T47D (cell line): ENCODE data around the gene APCDD1.

ENCODE experiments used
- DNase-seq, 2 experiments: peaks; one replicate each; pipeline versions ENCODE4 v3.0.0 to v3.0.0-alpha.2; 2011 to 2012; ENCODE audit warnings: low read depth in 1 of 2, low spot score in 1 of 2
- JUND ChIP-seq: IDR thresholded peaks from 2 replicates; pipeline ENCODE4 v1.6.1; 2012; ENCODE audit warnings: low read depth
- in situ Hi-C: cut with HindIII; loops from 2 replicates; pipeline ENCODE4 v1.10.0; 2016; ENCODE audit warnings: low sequenced_read_pairs, low pct_unique_long_range_greater_than_20kb

Gene APCDD1

DNA sequence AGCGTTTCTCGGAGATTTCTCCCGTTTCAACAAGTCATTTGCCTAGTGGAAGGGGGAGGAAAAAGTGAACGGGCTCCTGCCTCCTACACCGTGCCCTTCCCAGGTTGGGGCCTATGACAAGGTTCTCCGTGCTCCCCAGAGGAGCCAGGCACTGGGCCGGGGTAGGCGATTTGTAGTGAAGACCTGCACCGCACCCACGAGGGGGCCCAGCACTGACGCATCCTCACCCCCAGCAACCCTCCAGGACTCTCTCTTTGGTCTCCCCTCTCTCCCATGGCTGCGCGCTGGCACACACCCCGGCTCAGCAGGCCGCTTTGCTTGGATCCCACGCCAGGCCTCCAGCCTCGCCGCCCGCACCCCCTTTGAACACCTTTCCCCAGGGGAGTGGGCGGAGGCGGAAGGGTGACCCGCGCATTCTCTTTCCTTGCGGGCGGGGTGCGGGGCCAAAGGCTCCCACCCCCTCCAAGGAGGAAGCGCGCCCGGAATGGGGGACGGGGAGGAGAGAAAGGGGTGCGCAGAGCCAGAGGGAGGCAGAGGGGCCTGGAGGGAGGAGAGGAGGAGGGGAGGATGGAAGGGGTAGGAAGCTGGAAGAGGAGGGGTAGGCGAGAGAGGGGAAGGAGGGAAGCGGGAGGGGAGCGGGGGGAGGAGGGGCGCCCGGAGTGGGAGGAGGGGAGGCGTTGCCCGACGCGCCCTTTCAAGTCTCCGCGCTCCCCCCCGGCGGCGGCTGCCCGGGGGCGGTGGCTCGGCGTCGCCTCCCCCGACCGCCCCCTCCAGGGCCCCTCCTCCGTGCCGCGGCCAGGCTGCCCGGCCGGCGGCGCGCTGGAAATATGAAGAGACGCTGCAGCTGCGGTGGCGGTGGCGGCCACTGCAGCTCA is at the start of gene APCDD1:
Gene APCDD1 (plus strand): TSS at position 830 of the 875 bp plus-strand sequence. CDS start 347 bp downstream, outside the sequence.
- TF ChIP-seq JUND = no peak
- in situ Hi-C loops = no loop called here
- DNase-seq = peak in 1 of 2 experiments; percentile 4

DNA sequence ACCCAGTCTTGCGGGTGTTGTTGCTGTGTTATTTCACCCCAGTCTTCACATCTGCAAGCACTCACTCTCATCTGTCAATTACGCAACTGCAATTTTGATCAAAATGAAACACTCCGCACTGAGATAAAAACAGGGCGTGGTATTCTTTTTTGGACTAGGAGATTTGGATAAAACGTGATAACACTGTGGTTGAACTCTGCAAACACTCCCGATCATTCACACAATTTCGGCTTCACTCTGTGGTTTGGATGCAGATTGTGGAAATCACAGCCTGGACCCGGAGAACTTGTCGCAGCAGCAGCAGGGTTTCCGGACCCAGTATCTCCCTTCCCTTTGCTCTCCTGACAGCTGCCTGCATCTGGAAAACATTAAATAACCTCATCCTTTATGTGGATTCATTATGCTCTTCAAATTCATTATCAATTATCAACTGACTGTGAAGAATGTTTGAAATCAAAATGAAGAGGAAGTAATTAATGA is 49.4 kb upstream of the APCDD1 start:
- in situ Hi-C loops = no loop called here
- no peak for DNase-seq

DNA sequence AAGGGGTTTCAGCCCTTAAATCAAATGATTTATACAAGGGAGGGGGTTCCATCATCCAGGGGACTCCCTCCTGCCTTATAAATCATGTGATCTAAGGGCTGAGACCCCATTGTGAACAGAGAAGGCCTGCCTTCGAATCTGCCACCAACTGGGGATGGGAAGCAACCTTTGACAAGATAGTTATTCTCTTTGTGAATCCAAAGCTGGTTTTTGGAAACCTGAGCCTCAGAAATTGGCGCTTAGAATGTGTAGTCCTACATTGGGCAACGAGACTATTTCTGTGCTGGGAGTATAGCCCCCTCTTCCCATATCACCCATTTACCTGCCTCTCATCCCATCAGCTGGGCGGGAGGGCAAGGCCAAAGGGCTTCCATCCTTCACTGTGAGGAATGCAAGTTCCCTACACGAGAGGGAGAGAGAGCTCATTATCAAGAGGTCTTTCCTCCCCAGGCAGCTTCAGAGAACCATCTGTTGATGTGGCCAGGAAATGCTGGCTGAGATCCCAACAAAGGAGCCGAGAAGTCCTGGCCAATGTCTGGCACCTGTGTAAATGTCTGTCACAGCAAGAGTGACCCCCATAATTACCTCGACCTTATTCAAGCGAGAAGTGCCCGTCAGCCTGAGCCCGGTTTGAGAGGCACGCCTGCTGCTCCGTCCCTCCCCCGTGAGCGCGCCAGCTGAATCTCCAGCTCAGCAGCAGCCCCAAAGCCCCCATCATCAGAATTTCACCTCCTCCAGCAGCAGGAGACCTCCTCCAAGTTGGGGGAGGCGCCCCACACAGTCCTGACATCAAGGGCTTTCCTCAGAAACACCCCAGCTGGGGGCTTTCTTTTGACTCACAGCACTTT is 48.4 kb upstream of the APCDD1 start:
- no peak for DNase-seq
- in situ Hi-C loops = no loop called here
- no peak for TF ChIP-seq JUND

More for the DNA sequence above, 49.4 kb upstream of the APCDD1 start:
- no peak for TF ChIP-seq JUND

DNA sequence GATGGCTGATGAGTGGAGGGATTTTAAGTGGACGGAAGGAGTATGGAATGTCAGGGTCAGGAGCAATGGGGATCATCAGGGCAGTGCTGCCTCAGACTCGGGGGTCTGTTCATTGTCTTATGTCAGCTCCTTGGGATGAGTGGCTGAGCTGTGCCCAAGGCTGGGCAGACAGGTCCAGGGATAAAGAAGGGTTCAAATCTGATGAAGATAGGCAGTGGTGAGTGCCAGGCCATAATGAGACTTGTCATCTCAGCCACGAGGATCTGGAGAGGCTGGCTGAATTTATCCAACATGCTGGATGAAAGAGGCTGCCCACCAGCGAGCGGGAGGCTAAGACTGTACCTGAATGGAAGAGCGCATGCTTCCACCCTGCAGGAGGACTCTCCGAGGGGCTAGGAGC is 46.3 kb upstream of the APCDD1 start:
- TF ChIP-seq JUND = no peak
- DNase-seq = no peak
- in situ Hi-C loops = no loop called here

DNA sequence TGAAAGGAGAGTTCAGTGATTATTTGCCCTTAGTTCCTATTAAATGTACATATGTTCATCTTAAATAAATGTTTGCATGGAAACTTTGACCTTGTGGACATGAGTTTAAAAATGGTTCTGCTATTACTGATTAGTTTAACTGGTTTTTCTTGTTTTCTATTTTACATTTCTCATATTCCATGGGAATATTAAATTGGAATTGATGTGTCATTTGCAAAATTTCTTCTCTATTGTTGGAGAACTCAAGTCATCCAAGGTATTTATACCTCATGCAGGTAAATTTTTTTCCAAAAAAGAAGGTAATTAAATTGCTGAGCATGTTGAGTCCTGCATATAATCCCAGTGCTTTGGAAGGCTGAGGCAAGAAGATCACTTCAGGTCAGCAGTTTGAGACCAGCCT is 45.4 kb upstream of the APCDD1 start:
- DNase-seq = no peak
- no peak for TF ChIP-seq JUND
- in situ Hi-C loops = no loop called here

DNA sequence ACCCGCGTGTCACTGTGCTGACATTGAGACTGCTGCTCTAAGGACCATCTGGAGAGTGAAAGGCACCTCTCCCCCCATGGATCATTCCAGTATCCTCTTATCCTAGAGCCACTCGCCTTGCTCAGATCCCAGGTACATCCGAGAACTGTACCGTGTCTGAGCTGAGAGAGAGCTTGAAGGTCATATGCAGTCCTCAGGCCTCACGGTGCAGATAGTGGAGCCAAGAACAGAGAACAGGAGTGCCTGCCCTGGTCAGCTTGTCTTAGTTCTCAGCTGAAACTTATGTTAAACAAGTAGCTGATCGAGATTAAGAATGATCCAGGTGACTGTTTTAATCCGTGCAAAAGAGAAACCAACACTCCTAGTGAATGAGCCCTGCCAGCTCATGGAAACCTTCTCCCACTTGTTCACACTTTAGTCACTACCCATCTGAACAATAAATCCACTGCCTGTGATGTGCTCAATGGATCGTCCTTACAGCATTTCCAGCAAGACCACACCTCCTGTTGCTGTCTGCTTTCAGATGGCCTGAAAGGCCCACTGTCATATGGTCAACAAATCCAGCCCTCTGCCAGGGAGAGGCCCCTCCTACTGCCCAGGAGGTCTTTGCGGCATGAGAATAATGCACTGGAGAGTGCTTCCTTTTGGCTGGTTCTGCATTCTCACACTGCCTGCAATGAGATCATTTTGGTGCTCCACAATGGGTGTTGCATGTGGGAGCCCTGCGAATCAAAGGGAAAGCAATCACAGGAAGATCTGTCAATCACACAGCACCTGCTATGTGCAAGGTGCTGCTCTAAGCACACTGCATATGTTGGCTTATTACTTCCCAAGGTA is 43.7 kb upstream of the APCDD1 start:
- in situ Hi-C loops = no loop called here
- TF ChIP-seq JUND = no peak
- DNase-seq = no peak

DNA sequence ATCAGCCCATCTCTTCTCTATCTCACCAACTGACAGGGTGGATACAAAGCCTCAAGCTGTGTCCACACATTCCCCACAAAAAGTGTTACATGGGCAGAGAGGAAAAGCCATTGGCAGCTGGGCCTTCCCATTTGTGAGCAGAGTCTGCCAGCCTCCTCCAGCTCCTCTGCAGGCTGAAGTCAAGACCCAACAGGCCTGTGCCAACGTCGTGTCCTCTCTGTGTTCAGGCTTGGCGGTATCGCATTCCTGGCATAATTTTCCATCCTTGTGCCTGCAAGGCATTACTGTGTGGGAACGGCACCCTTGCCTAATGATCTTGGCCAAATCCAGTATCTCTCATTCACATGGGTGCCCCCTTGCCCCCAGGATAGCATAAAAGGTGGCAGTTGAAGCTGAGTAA is 41.5 kb upstream of the APCDD1 start:
- in situ Hi-C loops = no loop called here
- no peak for TF ChIP-seq JUND
- DNase-seq = peak in 1 of 2 experiments; percentile 8

DNA sequence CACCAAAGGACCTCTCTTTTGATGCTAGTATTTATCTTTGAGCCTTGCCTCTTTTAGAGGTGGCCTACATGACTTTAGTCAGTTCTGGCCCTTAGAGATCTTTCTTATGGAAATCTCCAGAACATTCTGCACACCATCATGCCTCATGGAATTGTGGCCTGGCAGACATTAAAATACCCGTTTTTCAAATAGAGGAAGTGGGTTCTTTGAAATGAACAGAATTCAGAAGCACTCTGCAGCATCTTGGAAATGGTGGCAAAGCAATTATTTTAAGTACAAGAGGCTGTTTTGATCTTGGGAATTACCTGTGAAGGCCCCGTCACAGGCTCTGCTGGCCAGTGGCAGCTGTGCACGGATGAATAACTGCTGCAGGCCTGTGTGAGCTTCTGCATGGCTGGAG is 40.7 kb upstream of the APCDD1 start:
- no peak for TF ChIP-seq JUND

DNA sequence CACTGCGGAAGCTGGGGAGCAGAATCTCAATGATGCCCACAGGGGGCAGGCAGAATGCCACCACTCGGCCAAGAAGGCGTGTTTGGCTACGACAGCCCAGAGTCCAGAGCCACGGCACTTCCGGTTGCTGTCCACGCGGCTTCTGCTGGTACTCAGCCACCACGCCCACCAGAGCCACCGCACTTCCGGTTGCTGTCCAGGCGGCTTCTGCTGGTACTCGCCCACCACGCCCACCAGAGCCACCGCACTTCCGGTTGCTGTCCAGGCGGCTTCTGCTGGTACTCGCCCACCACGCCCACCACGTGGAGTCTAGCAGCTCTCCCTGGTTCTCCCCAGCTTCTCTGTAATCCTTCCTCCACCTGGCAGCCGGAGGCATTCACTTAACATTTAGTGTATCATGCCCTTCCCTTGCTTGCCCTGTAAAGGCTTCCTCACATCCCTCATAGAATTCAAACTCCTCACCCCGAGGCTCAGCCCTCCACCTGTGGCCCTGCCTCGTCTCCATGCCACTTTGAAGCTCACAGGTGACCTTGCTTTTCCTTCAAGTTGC is 40.1 kb upstream of the APCDD1 start:
- DNase-seq = no peak

More for the DNA sequence above, 40.7 kb upstream of the APCDD1 start:
- in situ Hi-C loops = no loop called here
- no peak for DNase-seq

DNA sequence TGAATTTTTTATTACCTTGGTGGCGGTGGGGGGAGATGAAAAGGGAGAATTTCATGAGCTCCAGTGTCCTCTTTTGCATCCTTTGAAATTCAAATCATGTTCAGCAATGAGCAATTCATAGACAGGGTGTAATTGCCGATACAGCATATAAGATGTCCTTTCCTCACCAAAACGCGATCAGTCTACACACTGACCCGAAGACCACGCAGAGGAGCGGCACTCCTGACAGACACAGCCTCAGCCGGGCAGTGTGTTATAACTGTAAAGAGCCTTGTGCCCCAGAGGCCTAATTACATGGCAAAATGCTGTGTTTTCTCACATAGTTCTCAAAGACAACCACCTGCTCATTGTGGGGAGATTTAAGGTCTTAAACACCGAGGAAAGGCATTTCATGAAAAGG is 38.4 kb upstream of the APCDD1 start:
- TF ChIP-seq JUND = no peak
- in situ Hi-C loops = no loop called here
- no peak for DNase-seq

More for the DNA sequence above, 40.1 kb upstream of the APCDD1 start:
- in situ Hi-C loops = no loop called here
- TF ChIP-seq JUND = no peak

DNA sequence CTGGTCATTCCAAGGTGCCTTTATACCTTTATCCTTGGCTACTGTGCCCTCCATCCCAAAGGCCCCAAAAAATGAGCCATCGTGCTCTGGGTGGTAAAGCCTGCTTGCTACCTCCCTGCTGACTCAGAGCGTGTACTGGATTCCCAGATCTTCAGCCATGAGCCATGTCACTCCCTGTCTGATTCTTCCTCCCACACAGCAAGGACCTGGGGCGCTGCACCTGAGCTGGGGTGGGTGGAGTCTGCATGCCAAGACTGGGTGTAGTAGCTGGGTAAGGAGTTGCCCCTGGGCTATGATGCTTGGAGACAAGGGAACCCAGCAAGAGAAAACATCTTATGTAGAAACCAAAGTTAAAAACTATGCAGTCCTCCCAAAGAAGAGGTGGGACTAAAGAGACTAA is 37.2 kb upstream of the APCDD1 start:
- peak in 1 of 2 experiments; percentile 33 for DNase-seq
- in situ Hi-C loops = no loop called here
- no peak for TF ChIP-seq JUND

DNA sequence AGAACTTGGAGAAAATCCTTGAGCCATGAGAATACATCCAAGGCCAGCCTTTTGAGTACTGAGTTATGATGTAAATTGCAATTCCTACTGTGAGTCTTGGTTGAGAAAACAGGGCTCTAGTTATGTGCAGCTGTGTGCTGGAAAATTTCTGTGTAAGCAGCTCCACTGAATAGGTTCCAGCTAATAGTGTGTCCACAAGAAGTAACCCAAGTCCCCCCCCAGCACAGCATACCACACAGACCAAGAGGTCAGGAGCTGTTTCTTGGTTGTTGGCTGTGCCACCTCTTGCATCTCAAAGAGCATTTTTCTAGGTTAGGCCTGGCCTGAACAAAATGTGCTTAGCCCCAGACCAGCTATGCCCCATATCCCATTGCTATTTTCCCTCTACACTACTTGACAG is 36.8 kb upstream of the APCDD1 start:
- in situ Hi-C loops = no loop called here
- DNase-seq = no peak
- TF ChIP-seq JUND = no peak
